HL-60 (cell line): ENCODE data around the gene PHKA2.

Experiments used
- DNase-seq, 2 experiments: peaks; one replicate each; pipeline ENCODE4 v3.0.0-alpha.2; 2010 to 2020; ENCODE audit warnings: low read depth in 1 of 2, low spot score in 1 of 2
- H3K27ac ChIP-seq: fragments of 250-450 bp; sonication (Bioruptor Pico); replicated peaks from 2 replicates; pipeline ENCODE4 v1.5.1; 2020; ENCODE audit warnings: mild to moderate bottlenecking, moderate library complexity
- H3K27me3 ChIP-seq: fragments of 250-450 bp; sonication (Bioruptor Pico); 2 replicates; pipeline ENCODE4 v1.5.1; 2021; ENCODE audit warnings: mild to moderate bottlenecking, moderate library complexity; ENCODE audit not compliant: insufficient read depth, poor library complexity, severe bottlenecking
- H3K4me3 ChIP-seq: replicated peaks from 2 replicates; pipeline ENCODE4 v1.5.1; 2011; ENCODE audit warnings: mild to moderate bottlenecking, control low read depth, low read length; ENCODE audit not compliant: insufficient read depth
- GABPA ChIP-seq: IDR thresholded peaks from 2 replicates; pipeline ENCODE4 v1.6.1; 2012; ENCODE audit warnings: low read depth
- POLR2AphosphoS5 ChIP-seq: IDR thresholded peaks from 2 replicates; pipeline ENCODE4 v1.6.1; 2012; ENCODE audit warnings: low read depth
- SPI1 ChIP-seq: IDR thresholded peaks from 2 replicates; pipeline ENCODE4 v1.6.1; 2012; ENCODE audit warnings: low read depth, mild to moderate bottlenecking, borderline replicate concordance
- TF ChIP-seq, protein P1 (sequence below): IDR thresholded peaks from one replicate; pipeline ENCODE4 v1.5.1; 2011; ENCODE audit warnings: low read length, control low read depth, inconsistent platforms; ENCODE audit not compliant: insufficient read depth
- TF ChIP-seq, protein P2 (sequence below): IDR thresholded peaks from 2 replicates; pipeline ENCODE4 v1.6.1; 2012; ENCODE audit warnings: low read depth; ENCODE audit not compliant: insufficient replicate concordance

PHKA2 gene

DNA sequence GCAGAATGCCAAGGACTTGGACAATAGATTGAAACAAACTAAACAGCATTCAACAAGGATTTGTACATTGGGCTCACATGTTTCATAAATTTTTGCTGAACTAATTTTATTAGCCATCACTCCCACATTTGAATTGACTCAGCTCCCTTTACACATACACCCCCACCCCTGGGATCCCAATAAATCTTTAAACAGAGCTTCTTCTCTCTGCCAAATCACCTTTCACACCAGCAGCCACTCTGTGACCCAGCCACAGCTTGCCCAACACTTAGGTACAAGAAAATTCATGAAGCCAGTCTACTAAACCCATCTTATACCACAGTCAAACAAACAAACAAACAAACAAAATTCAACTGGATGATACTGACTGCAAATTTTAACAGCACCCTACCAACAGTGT, 21.6 kb downstream of the PHKA2 start:
- peak overlapping the region; percentile 50 for H3K27ac ChIP-seq
- TF ChIP-seq GABPA (no peak), POLR2AphosphoS5 (no peak), SPI1 (no peak)
- TF ChIP-seq, protein P1, sequence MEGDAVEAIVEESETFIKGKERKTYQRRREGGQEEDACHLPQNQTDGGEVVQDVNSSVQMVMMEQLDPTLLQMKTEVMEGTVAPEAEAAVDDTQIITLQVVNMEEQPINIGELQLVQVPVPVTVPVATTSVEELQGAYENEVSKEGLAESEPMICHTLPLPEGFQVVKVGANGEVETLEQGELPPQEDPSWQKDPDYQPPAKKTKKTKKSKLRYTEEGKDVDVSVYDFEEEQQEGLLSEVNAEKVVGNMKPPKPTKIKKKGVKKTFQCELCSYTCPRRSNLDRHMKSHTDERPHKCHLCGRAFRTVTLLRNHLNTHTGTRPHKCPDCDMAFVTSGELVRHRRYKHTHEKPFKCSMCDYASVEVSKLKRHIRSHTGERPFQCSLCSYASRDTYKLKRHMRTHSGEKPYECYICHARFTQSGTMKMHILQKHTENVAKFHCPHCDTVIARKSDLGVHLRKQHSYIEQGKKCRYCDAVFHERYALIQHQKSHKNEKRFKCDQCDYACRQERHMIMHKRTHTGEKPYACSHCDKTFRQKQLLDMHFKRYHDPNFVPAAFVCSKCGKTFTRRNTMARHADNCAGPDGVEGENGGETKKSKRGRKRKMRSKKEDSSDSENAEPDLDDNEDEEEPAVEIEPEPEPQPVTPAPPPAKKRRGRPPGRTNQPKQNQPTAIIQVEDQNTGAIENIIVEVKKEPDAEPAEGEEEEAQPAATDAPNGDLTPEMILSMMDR, result no peak
- TF ChIP-seq, protein P2, sequence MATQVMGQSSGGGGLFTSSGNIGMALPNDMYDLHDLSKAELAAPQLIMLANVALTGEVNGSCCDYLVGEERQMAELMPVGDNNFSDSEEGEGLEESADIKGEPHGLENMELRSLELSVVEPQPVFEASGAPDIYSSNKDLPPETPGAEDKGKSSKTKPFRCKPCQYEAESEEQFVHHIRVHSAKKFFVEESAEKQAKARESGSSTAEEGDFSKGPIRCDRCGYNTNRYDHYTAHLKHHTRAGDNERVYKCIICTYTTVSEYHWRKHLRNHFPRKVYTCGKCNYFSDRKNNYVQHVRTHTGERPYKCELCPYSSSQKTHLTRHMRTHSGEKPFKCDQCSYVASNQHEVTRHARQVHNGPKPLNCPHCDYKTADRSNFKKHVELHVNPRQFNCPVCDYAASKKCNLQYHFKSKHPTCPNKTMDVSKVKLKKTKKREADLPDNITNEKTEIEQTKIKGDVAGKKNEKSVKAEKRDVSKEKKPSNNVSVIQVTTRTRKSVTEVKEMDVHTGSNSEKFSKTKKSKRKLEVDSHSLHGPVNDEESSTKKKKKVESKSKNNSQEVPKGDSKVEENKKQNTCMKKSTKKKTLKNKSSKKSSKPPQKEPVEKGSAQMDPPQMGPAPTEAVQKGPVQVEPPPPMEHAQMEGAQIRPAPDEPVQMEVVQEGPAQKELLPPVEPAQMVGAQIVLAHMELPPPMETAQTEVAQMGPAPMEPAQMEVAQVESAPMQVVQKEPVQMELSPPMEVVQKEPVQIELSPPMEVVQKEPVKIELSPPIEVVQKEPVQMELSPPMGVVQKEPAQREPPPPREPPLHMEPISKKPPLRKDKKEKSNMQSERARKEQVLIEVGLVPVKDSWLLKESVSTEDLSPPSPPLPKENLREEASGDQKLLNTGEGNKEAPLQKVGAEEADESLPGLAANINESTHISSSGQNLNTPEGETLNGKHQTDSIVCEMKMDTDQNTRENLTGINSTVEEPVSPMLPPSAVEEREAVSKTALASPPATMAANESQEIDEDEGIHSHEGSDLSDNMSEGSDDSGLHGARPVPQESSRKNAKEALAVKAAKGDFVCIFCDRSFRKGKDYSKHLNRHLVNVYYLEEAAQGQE, result no peak
- no peak for DNase-seq
- H3K4me3 ChIP-seq, result no peak overlapping the region
- H3K27me3 ChIP-seq, result no peaks in the 10 kb centered on the region

DNA sequence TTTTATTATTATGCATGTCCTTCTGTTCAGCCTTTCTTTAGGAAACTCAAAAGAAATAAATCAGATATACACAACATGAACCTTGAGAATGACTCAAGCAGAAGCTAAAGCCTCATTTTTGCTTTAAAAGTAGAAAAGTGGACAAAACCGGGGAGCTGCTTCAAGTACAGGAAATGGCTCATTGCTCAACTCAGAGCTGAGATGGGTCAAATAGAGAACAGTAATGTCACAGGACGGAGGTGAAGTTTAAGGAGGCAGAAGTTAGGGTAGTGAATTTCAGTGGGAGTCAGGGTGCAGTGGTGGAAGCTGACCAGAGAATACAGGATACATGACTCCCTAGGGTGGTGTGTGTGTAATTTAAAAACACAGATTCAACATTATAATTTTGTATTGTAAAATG, 22.2 kb downstream of the PHKA2 start:
- peak in 1 of 2 experiments; percentile 70 for DNase-seq
- no peak overlapping the region for H3K4me3 ChIP-seq
- H3K27me3 ChIP-seq, result no peaks in the 10 kb centered on the region
- peak overlapping the region; percentile 50 for H3K27ac ChIP-seq
- TF ChIP-seq POLR2AphosphoS5 (no peak), GABPA (0 out of 2 replicates have a peak, but pooled peaks have one; percentile 16)

DNA sequence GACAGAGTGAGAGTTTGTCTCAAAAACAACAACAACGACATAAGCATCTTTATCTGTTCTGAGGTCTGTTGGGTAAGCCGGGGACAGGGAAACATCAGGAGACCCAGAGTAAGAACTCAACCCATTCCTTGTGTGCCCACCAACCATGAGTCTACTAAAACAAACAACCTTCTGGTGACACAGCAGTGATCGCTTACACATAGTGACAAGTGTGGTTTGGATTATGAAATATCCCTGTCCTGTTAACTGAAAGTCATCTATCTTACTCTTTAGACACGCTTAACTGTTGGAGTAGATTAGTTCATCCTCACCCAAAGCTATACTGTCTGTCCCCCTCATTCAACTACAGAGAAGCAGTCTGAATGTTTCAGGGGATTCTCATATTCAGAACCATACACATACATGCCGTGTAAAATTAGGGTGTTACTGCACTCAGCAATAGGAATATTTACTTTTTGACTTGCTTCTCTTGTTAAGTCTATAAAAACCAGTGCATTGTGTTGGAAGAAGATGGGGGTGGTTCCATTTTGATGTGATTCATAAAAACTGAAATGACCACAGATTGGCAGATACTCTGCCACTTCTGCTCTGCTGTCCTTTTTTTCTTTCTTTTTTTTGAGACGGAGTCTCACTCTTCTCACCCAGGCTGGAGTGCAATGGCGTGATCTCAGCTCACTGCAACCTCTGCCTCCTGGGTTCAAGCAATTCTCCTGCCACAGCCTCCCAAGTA, 27.4 kb downstream of the PHKA2 start:
- DNase-seq, result peak; percentile 38 to 60
- Histone ChIP-seq H3K27ac (peak overlapping the region; percentile 76), H3K4me3 (no peak overlapping the region), H3K27me3 (no peaks in the 10 kb centered on the region)
- TF ChIP-seq, protein P2, result no peak
- TF ChIP-seq, protein P1, result no peak
- TF ChIP-seq SPI1 (no peak), POLR2AphosphoS5 (no peak), GABPA (no peak)

DNA sequence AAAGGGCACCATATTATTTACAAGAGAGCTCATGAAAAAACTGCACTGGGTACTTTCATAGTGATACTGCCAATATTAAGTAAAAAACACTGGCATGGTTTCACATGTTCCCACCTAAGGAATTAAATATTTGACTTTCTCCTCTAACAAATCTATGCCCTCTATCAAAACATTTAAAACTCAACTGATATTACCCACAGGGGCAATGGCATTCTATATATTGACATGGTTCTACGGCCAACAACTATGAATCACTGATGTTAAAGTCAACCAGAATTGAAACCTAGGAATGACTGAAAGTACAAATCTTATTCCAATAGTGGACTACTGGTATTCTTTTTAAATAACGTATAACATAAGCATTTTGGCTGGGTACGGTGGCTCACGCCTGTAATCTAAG, 28.2 kb downstream of the PHKA2 start:
- Histone ChIP-seq H3K27ac (peak overlapping the region; percentile 76), H3K27me3 (no peaks in the 10 kb centered on the region), H3K4me3 (no peak overlapping the region)
- no peak for TF ChIP-seq POLR2AphosphoS5
- no peak for TF ChIP-seq GABPA
- no peak for TF ChIP-seq SPI1
- TF ChIP-seq, protein P1, result no peak
- TF ChIP-seq, protein P2, result no peak
- DNase-seq, result no peak
